ENCODE measurements around the gene PRSS27. TPM values are rescaled to one million over a fixed set of nuclear protein-coding genes. Genes with fewer than 3 reads are reported as not detected.

Gene PRSS27
- 1 to 10 TPM; 1.2 to 1.4 TPM for total RNA-seq

DNA sequence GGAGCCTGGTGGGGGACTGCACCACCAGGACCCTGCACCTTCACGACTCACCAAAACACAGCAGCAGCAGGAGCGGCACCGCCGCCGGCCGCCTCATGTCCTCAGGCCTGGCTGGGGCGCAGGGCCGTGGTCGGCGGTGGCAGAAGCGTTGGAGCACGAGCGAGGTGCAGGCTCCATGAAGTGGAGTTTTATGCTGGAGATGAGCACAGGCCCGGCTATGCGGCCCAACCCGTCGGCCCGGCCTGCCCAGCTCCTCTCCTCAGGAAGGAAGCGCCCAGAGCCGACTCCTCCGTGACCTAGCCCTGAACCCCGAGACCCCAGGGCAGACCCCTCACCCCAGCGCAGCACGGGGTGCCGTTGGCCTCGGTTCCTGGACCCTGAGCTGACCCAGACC, at the start of gene PRSS27:
PRSS27 (minus strand) TSS at position 161 of the 394 bp plus-strand sequence; CDS start at position 97, 64 bp downstream.
- intact Hi-C loops (cut with micrococcal nuclease), result no loop called here
- peaks cover 3% of the 10 kb centered on the region for H3K4me1 Mint-ChIP-seq (ENCODE audit: low read depth)
- H3K4me3 Mint-ChIP-seq, result peak within 1 kb of the TSS; percentile 76
- H3K9me3 Mint-ChIP-seq, result no peaks in the 10 kb centered on the region
- no peak for ATAC-seq
- peak within 1 kb of the TSS; percentile 81 for H3K27ac Mint-ChIP-seq
- TF ChIP-seq, protein P1, sequence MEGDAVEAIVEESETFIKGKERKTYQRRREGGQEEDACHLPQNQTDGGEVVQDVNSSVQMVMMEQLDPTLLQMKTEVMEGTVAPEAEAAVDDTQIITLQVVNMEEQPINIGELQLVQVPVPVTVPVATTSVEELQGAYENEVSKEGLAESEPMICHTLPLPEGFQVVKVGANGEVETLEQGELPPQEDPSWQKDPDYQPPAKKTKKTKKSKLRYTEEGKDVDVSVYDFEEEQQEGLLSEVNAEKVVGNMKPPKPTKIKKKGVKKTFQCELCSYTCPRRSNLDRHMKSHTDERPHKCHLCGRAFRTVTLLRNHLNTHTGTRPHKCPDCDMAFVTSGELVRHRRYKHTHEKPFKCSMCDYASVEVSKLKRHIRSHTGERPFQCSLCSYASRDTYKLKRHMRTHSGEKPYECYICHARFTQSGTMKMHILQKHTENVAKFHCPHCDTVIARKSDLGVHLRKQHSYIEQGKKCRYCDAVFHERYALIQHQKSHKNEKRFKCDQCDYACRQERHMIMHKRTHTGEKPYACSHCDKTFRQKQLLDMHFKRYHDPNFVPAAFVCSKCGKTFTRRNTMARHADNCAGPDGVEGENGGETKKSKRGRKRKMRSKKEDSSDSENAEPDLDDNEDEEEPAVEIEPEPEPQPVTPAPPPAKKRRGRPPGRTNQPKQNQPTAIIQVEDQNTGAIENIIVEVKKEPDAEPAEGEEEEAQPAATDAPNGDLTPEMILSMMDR (IDR thresholded peaks at IDR 0.05), result no peak
- POLR2A ChIA-PET, result interaction anchor here (1.9 kb wide), 1 partner anchor 46 kb away, joined by 4 read pairs; no protein-coding TSS in a partner anchor
- peaks cover 3% of the 10 kb centered on the region for H3K27me3 Mint-ChIP-seq
- DNase-seq, result no peak
- H3K36me3 Mint-ChIP-seq (ENCODE audit: low read depth), result no peaks in the 10 kb centered on the region
- CTCF ChIA-PET, result no interaction called here

DNA sequence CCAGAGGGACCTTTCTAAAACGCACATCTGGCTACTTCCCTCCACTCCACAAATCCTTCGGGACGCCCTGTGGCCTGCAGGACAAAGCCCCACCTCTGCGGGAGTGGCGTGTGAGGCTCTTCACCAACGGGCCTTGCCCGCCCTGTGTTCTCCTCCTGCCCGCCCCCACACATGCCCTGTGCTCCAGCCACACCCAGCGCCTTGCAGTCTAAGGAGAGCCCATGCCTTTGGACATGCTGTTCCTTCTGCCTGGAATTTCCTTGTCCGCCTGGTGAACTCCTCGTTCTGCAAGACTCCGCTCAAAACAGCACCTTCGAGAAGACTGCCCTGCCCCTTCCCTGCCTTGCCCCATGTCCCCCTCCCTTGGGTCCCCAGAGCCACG, 49.6 kb upstream of the PRSS27 start:
- DNase-seq (no peak), ATAC-seq (no peak)
- H3K27me3 Mint-ChIP-seq, result no peaks in the 10 kb centered on the region
- H3K4me3 Mint-ChIP-seq, result no peak overlapping the region
- CTCF ChIA-PET, result no interaction called here
- TF ChIP-seq, protein P1 (IDR thresholded peaks at IDR 0.05), result no peak
- intact Hi-C loops (cut with micrococcal nuclease), result no loop called here
- H3K36me3 Mint-ChIP-seq (ENCODE audit: low read depth), result peaks cover 62% of the 10 kb centered on the region
- POLR2A ChIA-PET, result interaction anchor here (0.8 to 4.5 kb wide), 4 partner anchors 11 to 18 kb away, joined by 3 to 45 read pairs (median 20); partner anchors contain the start of gene SRRM2
- peak overlapping the region; percentile 10 for H3K27ac Mint-ChIP-seq
- no peaks in the 10 kb centered on the region for H3K9me3 Mint-ChIP-seq
- H3K4me1 Mint-ChIP-seq (ENCODE audit: low read depth), result peaks cover 7% of the 10 kb centered on the region

DNA sequence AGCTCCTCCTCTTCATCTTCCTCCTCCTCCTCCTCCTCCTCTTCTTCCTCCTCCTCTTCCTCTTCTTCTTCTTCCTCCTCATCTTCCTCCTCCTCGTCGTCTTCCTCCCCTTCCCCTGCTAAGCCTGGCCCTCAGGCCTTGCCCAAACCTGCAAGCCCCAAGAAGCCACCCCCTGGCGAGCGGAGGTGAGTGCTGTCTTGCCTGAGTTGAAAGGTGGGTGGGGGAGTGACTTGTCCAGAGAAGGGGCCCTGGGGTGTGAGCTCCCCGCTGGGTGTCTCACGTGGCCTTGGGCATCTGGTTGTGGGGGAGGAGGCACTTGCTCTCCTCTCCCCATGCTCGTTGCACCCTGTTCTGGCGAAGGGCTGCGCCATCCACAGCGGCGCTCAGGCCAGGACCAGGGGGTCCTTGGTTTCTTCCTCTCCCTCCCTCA, 49.1 kb upstream of the PRSS27 start:
- no peak overlapping the region for H3K4me3 Mint-ChIP-seq
- peaks cover 7% of the 10 kb centered on the region for H3K4me1 Mint-ChIP-seq (ENCODE audit: low read depth)
- H3K27ac Mint-ChIP-seq, result peak overlapping the region; percentile 10
- no peaks in the 10 kb centered on the region for H3K27me3 Mint-ChIP-seq
- DNase-seq (no peak), ATAC-seq (no peak)
- H3K36me3 Mint-ChIP-seq (ENCODE audit: low read depth), result peaks cover 65% of the 10 kb centered on the region
- intact Hi-C loops (cut with micrococcal nuclease), result no loop called here
- ChIA-PET CTCF (no interaction called here), POLR2A (interaction anchor here (0.8 to 4.5 kb wide), 3 partner anchors 11 to 17 kb away, joined by 3 to 45 read pairs (median 36); partner anchors contain the start of gene SRRM2)
- no peaks in the 10 kb centered on the region for H3K9me3 Mint-ChIP-seq
- TF ChIP-seq, protein P1 (IDR thresholded peaks at IDR 0.05), result no peak

DNA sequence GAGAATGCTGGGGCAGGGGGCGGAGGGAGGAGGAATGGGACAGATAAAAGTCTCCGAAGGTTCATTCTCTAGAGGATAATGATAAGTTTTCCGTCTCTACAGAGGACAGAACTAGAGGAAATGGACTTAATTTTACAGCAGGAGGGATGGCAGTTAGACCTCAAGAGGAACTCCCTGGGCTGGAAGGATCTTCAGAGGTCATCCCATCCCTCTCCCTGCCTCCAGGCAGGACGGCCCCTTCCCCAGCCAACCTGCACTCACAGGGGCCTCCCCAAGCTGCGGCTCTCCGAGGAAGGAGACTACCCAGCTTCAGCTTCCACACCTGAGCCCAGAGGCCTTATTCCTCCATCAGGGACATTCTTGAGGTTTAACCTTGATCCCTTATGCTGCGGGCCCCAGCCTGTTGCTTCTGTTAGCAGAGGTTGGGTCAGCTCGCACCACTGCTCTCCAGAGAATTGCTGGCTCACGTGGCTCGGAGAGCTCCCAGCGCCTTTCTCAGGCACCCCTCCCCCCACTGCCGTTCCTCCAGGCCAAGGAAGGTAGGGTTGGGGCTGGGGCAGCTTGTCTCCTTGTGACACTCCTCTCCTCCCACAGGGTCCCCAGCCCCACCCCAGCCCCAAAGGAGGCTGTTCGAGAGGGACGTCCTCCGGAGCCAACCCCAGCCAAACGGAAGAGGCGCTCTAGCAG, 48.5 kb upstream of the PRSS27 start:
- Mint-ChIP-seq H3K9me3 (no peaks in the 10 kb centered on the region), H3K27ac (no peak overlapping the region), H3K36me3 (ENCODE audit: low read depth) (peaks cover 71% of the 10 kb centered on the region), H3K27me3 (no peaks in the 10 kb centered on the region), H3K4me3 (no peak overlapping the region), H3K4me1 (ENCODE audit: low read depth) (peaks cover 7% of the 10 kb centered on the region)
- no peak for DNase-seq
- CTCF ChIA-PET, result no interaction called here
- TF ChIP-seq, protein P1 (IDR thresholded peaks at IDR 0.05), result no peak
- intact Hi-C loops (cut with micrococcal nuclease), result no loop called here
- POLR2A ChIA-PET, result interaction anchor here (0.8 to 4.5 kb wide), 4 partner anchors 10 to 804 kb away, joined by 3 to 45 read pairs (median 20); partner anchors contain the start of genes RPS2 and SRRM2
- ATAC-seq, result no peak

DNA sequence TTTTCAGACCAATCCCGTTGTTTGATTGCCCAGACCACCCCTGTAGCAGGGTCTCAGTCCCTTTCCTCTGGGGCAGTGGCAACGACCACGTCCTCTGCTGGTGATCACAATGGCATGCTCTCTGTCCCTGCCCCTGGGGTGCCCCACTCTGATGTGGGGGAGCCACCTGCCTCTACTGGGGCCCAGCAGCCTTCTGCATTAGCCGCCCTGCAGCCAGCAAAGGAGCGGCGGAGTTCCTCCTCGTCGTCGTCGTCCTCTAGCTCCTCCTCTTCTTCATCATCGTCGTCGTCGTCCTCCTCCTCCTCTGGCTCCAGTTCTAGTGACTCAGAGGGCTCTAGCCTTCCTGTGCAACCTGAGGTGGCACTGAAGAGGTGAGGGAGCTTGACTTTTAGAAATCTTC, 47.9 kb upstream of the PRSS27 start:
- ATAC-seq (no peak), DNase-seq (no peak)
- ChIA-PET CTCF (no interaction called here), POLR2A (interaction anchor here (1.0 to 4.5 kb wide), 6 partner anchors 8 to 803 kb away, joined by 3 to 45 read pairs (median 8); partner anchors contain the start of genes ELOB, RPS2 and SRRM2)
- H3K4me3 Mint-ChIP-seq, result no peak overlapping the region
- no peaks in the 10 kb centered on the region for H3K9me3 Mint-ChIP-seq
- H3K4me1 Mint-ChIP-seq (ENCODE audit: low read depth), result peaks cover 7% of the 10 kb centered on the region
- H3K27me3 Mint-ChIP-seq, result no peaks in the 10 kb centered on the region
- TF ChIP-seq, protein P1 (IDR thresholded peaks at IDR 0.05), result no peak
- H3K27ac Mint-ChIP-seq, result peak overlapping the region; percentile 23
- intact Hi-C loops (cut with micrococcal nuclease), result no loop called here
- peaks cover 77% of the 10 kb centered on the region for H3K36me3 Mint-ChIP-seq (ENCODE audit: low read depth)
